SW 1271 (cell line): ENCODE measurements around the gene RIN3.

Experiments
- DNase-seq, 2 experiments: peaks; one replicate each; lab custom pipeline; 2025; lab: John Stamatoyannopoulos, UW

RIN3 gene

GRCh38 chr14:92649934-92650545 is 136.5 kb downstream of the RIN3 start:
- no peak for DNase-seq

- DNase-seq = no peak
Observed at GRCh38 chr14:92650581-92651105, 137.1 kb downstream of the RIN3 start.

GRCh38 chr14:92651106-92651757 is 137.7 kb downstream of the RIN3 start:
- DNase-seq = no peak

- DNase-seq = no peak
Observed at GRCh38 chr14:92651758-92652406, 138.3 kb downstream of the RIN3 start.

GRCh38 chr14:92652413-92653151 is 139.0 kb downstream of the RIN3 start:
- no peak for DNase-seq

GRCh38 chr14:92653162-92653651 is 139.6 kb downstream of the RIN3 start:
- no peak for DNase-seq

- no peak for DNase-seq
Observed at GRCh38 chr14:92654239-92654901, 140.8 kb downstream of the RIN3 start.

DNA sequence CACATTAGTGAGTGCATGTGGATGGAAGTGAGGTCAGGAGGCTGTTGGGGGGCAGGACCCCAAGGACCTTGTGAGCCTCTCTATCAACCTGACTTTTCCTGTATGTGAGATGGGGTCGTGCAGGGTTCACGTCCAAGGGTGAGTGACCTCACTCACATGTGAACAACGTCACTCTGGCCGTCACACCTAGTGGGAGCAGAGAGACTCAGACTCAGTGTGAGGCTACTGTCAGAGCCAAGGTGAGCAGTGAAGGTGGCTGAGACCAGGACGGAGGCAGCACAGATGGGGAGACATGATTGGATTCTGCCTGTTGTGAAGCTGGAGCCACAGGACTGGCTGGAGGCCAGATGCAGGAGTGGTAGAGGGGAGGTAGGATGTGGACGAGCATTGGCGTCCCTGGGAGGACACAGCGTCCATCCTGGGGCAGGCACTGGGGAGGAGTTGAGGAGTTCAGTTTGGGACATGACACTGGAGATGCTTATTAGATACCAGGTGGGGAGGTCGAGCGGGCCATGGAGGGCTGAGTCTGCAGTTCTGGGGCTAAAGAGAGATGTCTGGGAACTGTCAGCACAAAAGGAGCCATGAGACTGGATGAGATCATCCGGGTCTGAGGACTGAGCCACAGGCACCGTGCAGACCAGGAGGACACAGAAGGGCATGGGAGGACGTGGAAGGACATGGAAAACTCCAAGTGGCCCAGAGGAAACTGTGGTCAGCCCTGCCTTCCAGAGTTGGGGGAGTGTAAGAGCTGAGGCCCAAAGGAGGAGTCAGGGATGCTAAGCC is 142.0 kb downstream of the RIN3 start:
- DNase-seq = no peak

DNA sequence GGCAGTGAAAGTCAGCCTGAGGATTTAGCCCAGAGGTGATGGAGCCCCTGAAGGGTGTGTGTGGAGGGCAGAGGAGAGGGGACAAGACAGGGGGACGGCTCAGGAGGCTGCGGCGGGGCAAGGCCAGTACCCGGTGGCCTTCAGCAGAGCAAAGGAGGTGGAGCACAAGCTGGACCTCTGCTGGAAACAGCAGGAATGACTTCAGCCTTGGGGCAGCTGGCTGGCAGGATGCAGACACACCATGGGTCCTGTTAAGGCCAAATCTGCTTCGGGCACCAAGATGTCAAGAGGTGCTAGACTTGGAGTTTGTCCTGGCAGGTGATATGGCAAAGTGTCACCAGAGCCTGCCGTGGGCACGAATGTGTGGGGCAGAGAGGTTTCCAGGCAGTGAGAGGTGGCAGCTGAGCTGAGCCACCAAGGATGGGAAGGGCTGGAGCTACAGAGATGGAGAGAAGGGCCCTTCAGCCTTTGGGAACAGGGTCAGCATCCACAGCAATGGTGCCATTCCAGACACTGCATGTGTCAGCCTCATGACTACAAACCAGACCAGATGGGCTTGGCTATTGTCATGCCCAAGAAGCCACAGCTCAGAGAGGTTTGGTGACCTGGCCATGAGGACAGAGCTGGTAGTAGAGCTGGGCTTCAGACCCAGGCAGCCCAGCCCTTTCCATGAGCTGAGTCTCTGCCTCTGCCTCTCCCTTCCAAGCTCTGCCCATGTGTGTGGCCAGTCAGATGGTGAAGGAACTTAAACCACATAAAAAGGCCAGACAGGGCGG is 142.9 kb downstream of the RIN3 start:
- DNase-seq = no peak

DNA sequence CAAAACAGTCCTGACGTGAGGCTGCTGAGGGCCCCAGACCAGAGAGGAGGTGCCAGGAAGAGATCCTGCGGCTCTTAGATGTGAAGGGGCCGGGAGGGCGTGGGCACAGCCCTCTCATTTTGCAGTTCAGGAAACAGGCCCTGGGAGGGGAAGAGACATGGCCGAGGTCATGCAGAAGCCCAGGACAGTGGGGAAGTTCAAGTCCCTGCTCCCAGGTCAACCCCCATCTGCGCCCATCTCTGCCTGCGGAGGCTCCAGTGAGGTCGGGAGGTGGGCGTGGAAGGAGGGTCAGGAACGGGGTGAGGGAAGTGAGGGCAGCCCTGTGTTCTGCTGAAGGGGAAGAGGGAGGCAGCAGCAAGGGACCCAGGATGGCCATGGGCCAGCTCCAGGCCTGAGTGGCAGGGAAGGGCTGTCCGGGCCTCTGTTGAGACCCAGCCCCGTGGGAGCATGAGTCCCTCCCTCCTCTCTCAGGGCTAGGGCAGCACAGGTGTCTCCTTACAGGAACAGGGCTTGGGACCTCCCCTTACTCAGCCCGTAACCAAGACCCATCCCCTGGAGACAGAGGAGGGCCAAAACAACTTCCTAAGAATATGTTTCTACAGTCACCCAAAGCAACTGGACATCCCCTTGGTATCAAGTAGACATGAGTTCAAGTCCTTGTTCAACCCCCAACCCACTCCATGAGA is 144.0 kb downstream of the RIN3 start:
- DNase-seq = no peak

GRCh38 chr14:92658160-92658559 is 144.6 kb downstream of the RIN3 start:
- DNase-seq = no peak

GRCh38 chr14:92658684-92659083 is 145.1 kb downstream of the RIN3 start:
- no peak for DNase-seq

GRCh38 chr14:92659765-92660561 is 146.4 kb downstream of the RIN3 start:
- no peak for DNase-seq

DNA sequence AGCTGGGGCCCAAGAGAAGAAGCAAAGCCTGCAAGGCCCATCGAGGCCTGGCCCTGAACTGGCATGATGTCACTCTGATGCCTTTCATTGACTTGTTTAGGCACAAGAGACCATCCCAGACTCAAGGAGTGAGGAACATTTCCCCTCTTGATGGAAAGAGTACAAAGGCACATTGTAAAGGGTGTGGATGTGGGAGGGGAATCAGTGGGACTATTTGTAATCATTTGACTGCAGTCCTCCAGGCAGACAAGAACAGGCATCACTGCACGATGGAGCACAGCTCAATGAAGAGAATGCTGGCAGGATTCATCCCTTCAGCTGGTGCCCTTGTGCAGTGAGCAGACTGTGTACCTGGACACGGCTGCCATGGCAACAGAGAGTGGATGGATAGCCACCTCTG is 147.0 kb downstream of the RIN3 start:
- DNase-seq = no peak

- DNase-seq = no peak
Observed at GRCh38 chr14:92663049-92663448, 149.5 kb downstream of the RIN3 start.

GRCh38 chr14:92665661-92666110 is 152.1 kb downstream of the RIN3 start:
- DNase-seq = no peak

DNA sequence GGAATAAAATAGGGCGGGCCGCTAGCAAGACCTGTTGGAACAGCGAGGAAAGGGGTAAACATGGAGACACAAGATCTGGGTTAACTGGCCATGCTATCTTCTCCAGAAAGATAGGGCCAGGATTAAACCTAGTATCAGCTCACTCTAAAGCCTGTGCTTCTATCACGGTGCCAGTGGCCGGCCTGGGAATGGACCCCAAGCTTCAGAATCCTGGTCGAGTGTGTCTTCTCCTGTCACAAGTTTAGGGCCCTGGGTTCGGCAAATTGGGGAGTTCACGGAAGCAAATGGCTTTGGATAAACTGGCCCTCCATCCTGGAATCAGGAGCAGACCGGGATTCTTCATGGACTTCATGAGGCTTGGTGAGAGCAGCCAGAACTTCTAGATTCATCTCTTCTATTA is 152.7 kb downstream of the RIN3 start:
- DNase-seq = no peak

DNA sequence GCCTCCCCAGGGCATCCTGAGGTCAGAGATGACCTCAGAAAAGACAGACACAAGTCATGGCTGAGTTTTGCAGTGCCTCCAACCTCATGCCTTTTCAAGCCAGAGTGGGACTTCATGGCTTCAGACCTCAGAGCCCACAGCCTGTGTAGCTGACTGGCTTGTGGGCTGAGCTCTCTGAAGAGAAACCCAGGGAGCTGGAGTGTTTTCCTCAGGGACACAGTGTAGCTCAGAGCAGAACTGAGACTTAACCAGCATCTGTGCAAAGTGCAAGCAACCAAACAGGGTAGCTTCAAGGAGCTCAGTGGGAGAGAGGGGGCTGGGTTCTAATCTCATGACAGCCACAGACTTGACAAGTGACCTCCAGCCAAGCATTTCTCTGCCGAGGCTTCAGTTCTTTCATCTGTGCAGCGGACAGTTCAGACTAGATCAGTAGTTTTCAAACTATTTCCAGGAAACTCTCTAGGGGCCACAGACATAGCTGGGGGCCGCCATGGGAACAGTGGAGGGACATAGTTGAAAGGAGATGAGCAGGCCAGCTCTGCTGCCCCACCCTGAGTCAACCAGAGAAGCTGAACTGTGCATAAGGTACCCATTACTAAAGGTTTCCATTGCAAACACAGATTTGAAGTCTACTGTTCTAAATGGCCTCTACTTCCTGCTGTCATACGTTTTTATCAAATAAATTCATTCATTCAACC is 154.8 kb downstream of the RIN3 start:
- no peak for DNase-seq
